Mucosa of descending colon (tissue), 3 donors: ENCODE measurements around the gene ARFGAP3. TPM values are rescaled to one million over a fixed set of nuclear protein-coding genes. Genes with fewer than 3 reads are reported as not detected.

Experiments
- ATAC-seq: fragments of 200-7000 bp; cut with Tn5 transposase; one replicate; pipeline ENCODE4 v1.9.1; 2020; ENCODE audit warnings: mild to moderate bottlenecking, moderate library complexity
- DNase-seq, 3 donors: peaks; one replicate each; pipeline ENCODE4 v3.0.0-alpha.2; 2020
- H3K36me3 ChIP-seq: fragments of 200-600 bp; one replicate; pipeline ENCODE4 v1.8.0; 2021; ENCODE audit warnings: low read depth, mild to moderate bottlenecking
- H3K4me1 ChIP-seq: fragments of 200-600 bp; one replicate; pipeline ENCODE4 v1.8.0; 2021; ENCODE audit warnings: low read depth, mild to moderate bottlenecking
- H3K4me3 ChIP-seq: fragments of 200-600 bp; one replicate; pipeline ENCODE4 v1.8.0; 2021; ENCODE audit warnings: mild to moderate bottlenecking
- H3K9me3 ChIP-seq: fragments of 200-600 bp; one replicate; pipeline ENCODE4 v1.8.0; 2021; ENCODE audit warnings: mild to moderate bottlenecking
- CTCF ChIP-seq: fragments of 200-600 bp; IDR thresholded peaks from one replicate; pipeline ENCODE4 v1.8.0; 2022; ENCODE audit warnings: antibody characterized with exemption, mild to moderate bottlenecking
- intact Hi-C, 2 donors: fragments of 100-400 bp; cut with DNase I in 1 of 2; cut with micrococcal nuclease in 1 of 2; formaldehyde crosslinking; loops; one replicate each; pipeline versions ENCODE4 v1.11.0 to v1.11.1; 2022; cut with DNase I, micrococcal nuclease
- total RNA-seq, 3 donors: library from RNA; stranded (reverse); fragmentation: NEBNext Ultra II Directional in 2 of 3; extraction: Animal tissue kit (Norgen Biotek cat#: 25700) in 2 of 3; gene quantifications; one replicate each; pipeline versions ENCODE4 v1.2.1 to v1.2.4, GENCODE V29; 2021 to 2023
- donor health status: DM: no; HTN: no; CAD: no; lungs with moderate emphysema.
- donor health status: DM: no; HTN: no; CAD: no.
- donor health status: DM: no; HTN: yes; CAD: no.

ARFGAP3 gene
- total RNA-seq, 3 donors from 2014 or later: 20.0 to 41.3 (median 34.3) TPM

DNA sequence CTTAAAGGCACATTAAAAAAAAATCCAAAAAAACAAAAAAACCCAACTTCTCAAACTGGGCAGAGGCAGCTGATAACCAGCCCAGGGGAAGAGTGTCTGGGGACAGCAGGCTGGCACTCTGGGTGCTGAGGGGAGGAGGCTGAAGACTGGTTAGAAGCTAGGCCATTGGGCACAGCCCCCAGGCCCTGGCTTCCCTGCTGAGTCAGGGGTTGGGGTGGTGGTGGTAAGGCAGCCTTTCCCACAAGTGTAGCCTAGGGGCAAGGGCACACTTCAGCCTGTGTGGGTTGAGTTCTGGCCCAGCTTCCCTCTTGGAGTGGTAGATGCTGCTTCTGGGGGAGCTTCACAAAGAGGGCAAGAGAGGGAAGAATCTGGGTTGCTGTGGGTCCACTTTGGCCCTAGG, 16.3 kb upstream of the ARFGAP3 start:
- no peak for TF ChIP-seq CTCF
- no peak for DNase-seq
- Histone ChIP-seq H3K9me3 (no peaks in the 10 kb centered on the region), H3K36me3 (peaks cover 4% of the 10 kb centered on the region), H3K4me1 (peaks cover 3% of the 10 kb centered on the region), H3K4me3 (no peak overlapping the region)
- no peak for ATAC-seq
- intact Hi-C loops: no loop called here

DNA sequence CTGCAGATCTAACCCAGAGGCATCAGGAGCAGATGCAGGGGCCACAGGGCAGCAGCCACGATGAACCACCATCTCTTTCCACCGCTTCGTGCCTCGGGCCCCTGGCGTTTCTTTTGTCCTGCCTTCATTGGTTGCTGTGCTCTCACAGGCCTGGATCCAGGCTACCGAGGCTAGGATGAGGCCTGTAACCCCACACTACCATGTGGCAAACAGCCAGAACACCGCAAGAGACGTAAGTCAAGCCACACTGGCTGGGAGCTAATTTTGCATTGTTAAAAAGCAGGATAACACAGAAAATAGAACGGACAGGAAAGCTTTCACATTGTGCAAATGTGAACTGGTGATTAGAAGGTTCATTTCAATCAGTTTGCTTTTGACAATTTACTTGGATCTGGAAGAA, 15.7 kb upstream of the ARFGAP3 start:
- Histone ChIP-seq H3K4me3 (no peak overlapping the region), H3K36me3 (peaks cover 3% of the 10 kb centered on the region), H3K4me1 (peaks cover 3% of the 10 kb centered on the region), H3K9me3 (no peaks in the 10 kb centered on the region)
- DNase-seq (no peak), ATAC-seq (no peak)
- no peak for TF ChIP-seq CTCF
- intact Hi-C loops: no loop called here

DNA sequence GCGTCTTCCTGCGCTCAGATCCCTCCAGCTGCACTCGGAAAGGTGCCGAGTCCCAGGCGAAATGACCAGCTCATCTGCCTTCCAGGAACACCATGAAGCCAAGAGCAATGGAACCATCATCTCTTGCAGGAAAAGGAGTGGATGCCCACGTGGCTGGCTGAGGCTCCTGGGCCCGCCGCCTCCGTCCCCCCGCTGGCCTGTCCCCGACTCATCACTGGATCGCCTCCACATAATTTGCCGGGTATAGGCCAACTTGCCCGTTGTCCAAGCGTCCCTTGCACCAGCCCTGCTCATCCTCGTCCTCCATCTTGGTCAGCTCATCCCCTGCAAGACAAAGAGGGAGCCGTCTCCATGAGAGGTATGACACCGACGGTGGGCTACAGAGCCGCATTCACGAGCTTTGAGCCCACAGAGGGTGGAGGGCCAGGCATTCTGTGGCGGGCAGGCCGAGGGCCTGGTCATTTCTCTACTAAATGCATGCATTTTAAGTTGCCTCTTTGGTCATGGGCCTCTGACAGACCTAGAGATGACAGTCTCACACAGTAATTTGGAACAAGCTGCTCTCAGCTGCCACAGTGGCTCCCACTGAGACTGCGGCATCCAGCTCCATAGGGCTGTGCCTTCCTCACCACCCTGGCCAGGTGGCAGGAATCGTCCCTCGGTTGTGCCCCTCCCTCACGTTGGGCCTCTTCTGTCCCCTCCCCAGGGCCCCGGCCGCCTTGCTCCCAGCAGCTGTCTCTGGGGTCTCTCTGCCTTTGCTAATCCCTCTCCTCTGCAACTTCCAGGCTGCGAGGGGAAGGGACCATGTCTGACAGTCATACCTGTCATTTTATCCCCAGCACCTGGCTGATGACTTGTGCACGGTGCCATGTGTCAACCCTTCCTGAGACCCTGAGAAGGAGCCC, 14.3 kb upstream of the ARFGAP3 start:
- Histone ChIP-seq H3K4me3 (no peak overlapping the region), H3K36me3 (peaks cover 2% of the 10 kb centered on the region)

GRCh38 chr22:42869888-42870480, 12.9 kb upstream of the ARFGAP3 start:
- Histone ChIP-seq H3K4me1 (peaks cover 3% of the 10 kb centered on the region), H3K36me3 (no peaks in the 10 kb centered on the region), H3K9me3 (no peaks in the 10 kb centered on the region), H3K4me3 (no peak overlapping the region)
- TF ChIP-seq CTCF: no peak
- DNase-seq: peak in 1 of 3 donors; percentile 44
- ATAC-seq: no peak
- intact Hi-C loops: no loop called here

More for the DNA sequence above, 14.3 kb upstream of the ARFGAP3 start:
- no peak for TF ChIP-seq CTCF
- DNase-seq: no peak
- intact Hi-C loops: no loop called here
- no peak for ATAC-seq
- Histone ChIP-seq H3K4me1 (peaks cover 3% of the 10 kb centered on the region), H3K9me3 (no peaks in the 10 kb centered on the region)

DNA sequence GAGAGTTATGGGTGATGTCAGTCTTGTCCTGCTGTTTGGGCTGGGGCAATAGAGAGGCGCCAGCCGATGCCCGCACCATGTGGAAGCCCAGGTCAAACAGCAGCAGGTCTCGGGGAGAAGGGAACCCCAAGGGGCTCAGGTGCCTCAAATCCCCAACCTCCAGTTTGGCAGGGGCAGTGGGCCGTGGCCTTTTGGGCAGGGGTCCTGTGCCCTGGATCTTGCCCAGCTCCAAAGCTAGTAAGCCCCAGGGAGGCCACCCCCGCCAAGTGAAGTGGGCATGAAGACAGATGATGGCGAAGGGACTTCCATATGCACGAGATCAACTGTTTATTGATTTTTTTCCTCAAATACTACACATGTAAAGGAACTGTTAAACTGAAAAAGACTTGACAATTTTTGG, 12.4 kb upstream of the ARFGAP3 start:
- Histone ChIP-seq H3K36me3 (no peaks in the 10 kb centered on the region), H3K9me3 (no peaks in the 10 kb centered on the region), H3K4me1 (peaks cover 3% of the 10 kb centered on the region), H3K4me3 (no peak overlapping the region)
- DNase-seq (no peak), ATAC-seq (no peak)
- intact Hi-C loops: no loop called here
- no peak for TF ChIP-seq CTCF
